SJCRH30 (cell line): ENCODE measurements around the gene HPGD. TPM values are rescaled to one million over a fixed set of nuclear protein-coding genes. Genes with fewer than 3 reads are reported as not detected.
"Not testable (repeated sequence)": the region's sequence is repeated elsewhere in the genome, so short reads cannot be mapped to it uniquely, and the experiment has no call there.

Experiments used
- DNase-seq, 2 experiments: peaks; one replicate each; pipeline ENCODE4 v3.0.0-alpha.2; 2015 to 2020
- H3K27ac ChIP-seq: fragments of 250-450 bp; sonication (Bioruptor Pico); 2 replicates; pipeline ENCODE4 v1.5.1; 2020; ENCODE audit warnings: mild to moderate bottlenecking, moderate library complexity
- H3K27me3 ChIP-seq: fragments of 250-450 bp; sonication (Bioruptor Pico); 2 replicates; pipeline ENCODE4 v1.5.1; 2020; ENCODE audit warnings: mild to moderate bottlenecking, moderate library complexity
- H3K36me3 ChIP-seq: fragments of 250-450 bp; sonication (Bioruptor Pico); 2 replicates; pipeline ENCODE4 v1.5.1; 2020; ENCODE audit warnings: mild to moderate bottlenecking, moderate library complexity
- H3K4me1 ChIP-seq: fragments of 250-450 bp; sonication (Bioruptor Pico); 2 replicates; pipeline ENCODE4 v1.5.1; 2020; ENCODE audit warnings: mild to moderate bottlenecking, moderate library complexity
- H3K4me3 ChIP-seq: fragments of 250-450 bp; sonication (Bioruptor Pico); 2 replicates; pipeline ENCODE4 v1.5.1; 2020; ENCODE audit warnings: mild to moderate bottlenecking, moderate library complexity
- H3K9me3 ChIP-seq: fragments of 250-450 bp; sonication (Bioruptor Pico); replicated peaks from 2 replicates; pipeline ENCODE4 v1.5.1; 2020; ENCODE audit warnings: mild to moderate bottlenecking, moderate library complexity
- total RNA-seq: library from RNA; depleted of rRNA; stranded (reverse); fragments of >200 nt; shearing (Covaris generic); gene quantifications from 2 replicates; pipeline ENCODE4 v1.2.3, GENCODE V29; 2014

The HPGD gene
- total RNA-seq, 1 experiment from 2014 or later, result not detected

- H3K4me1 ChIP-seq, result no peaks in the 10 kb centered on the region
- H3K4me3 ChIP-seq, result no peak overlapping the region
- no peak overlapping the region for H3K27ac ChIP-seq
- no peak for DNase-seq
- no peaks in the 10 kb centered on the region for H3K27me3 ChIP-seq
- no peaks in the 10 kb centered on the region for H3K36me3 ChIP-seq
- no peaks in the 10 kb centered on the region for H3K9me3 ChIP-seq
Observed at GRCh38 chr4:174512745-174513144, 9.5 kb downstream of the HPGD start.

- Histone ChIP-seq H3K4me3 (no peak overlapping the region), H3K36me3 (no peaks in the 10 kb centered on the region), H3K4me1 (no peaks in the 10 kb centered on the region), H3K27me3 (no peaks in the 10 kb centered on the region), H3K9me3 (no peaks in the 10 kb centered on the region), H3K27ac (no peak overlapping the region)
- no peak for DNase-seq
Observed at GRCh38 chr4:174505892-174506291, 16.4 kb downstream of the HPGD start.

- no peak overlapping the region for H3K4me3 ChIP-seq
- H3K27me3 ChIP-seq, result no peaks in the 10 kb centered on the region
- H3K9me3 ChIP-seq, result no peaks in the 10 kb centered on the region
- DNase-seq, result no peak
- no peak overlapping the region for H3K27ac ChIP-seq
- H3K36me3 ChIP-seq, result no peaks in the 10 kb centered on the region
- H3K4me1 ChIP-seq, result no peaks in the 10 kb centered on the region
Observed at GRCh38 chr4:174505007-174505406, 17.3 kb downstream of the HPGD start.

- Histone ChIP-seq H3K9me3 (no peaks in the 10 kb centered on the region), H3K27ac (no peak overlapping the region), H3K4me1 (no peaks in the 10 kb centered on the region), H3K4me3 (no peak overlapping the region), H3K27me3 (no peaks in the 10 kb centered on the region), H3K36me3 (no peaks in the 10 kb centered on the region)
- no peak for DNase-seq
Observed at GRCh38 chr4:174503079-174503715, 19.1 kb downstream of the HPGD start.

GRCh38 chr4:174496631-174497432 is 25.5 kb downstream of the HPGD start:
- no peaks in the 10 kb centered on the region for H3K9me3 ChIP-seq
- H3K36me3 ChIP-seq, result no peaks in the 10 kb centered on the region
- no peak for DNase-seq
- H3K4me1 ChIP-seq, result no peaks in the 10 kb centered on the region
- H3K4me3 ChIP-seq, result no peak overlapping the region
- no peaks in the 10 kb centered on the region for H3K27me3 ChIP-seq
- H3K27ac ChIP-seq, result no peak overlapping the region

GRCh38 chr4:174495626-174496025 is 26.7 kb downstream of the HPGD start:
- no peak for DNase-seq
- no peaks in the 10 kb centered on the region for H3K36me3 ChIP-seq
- H3K9me3 ChIP-seq, result no peaks in the 10 kb centered on the region
- no peaks in the 10 kb centered on the region for H3K27me3 ChIP-seq
- H3K27ac ChIP-seq, result no peak overlapping the region
- H3K4me1 ChIP-seq, result no peaks in the 10 kb centered on the region
- H3K4me3 ChIP-seq, result no peak overlapping the region

GRCh38 chr4:174494726-174495125 is 27.6 kb downstream of the HPGD start:
- H3K36me3 ChIP-seq, result no peaks in the 10 kb centered on the region
- no peaks in the 10 kb centered on the region for H3K9me3 ChIP-seq
- no peak overlapping the region for H3K27ac ChIP-seq
- no peaks in the 10 kb centered on the region for H3K27me3 ChIP-seq
- H3K4me3 ChIP-seq, result no peak overlapping the region
- no peaks in the 10 kb centered on the region for H3K4me1 ChIP-seq
- no peak for DNase-seq

GRCh38 chr4:174494146-174494545 is 28.1 kb downstream of the HPGD start:
- H3K4me3 ChIP-seq, result no peak overlapping the region
- H3K27me3 ChIP-seq, result no peaks in the 10 kb centered on the region
- DNase-seq, result no peak
- no peaks in the 10 kb centered on the region for H3K9me3 ChIP-seq
- H3K4me1 ChIP-seq, result no peaks in the 10 kb centered on the region
- no peaks in the 10 kb centered on the region for H3K36me3 ChIP-seq
- no peak overlapping the region for H3K27ac ChIP-seq

- no peak for DNase-seq
- Histone ChIP-seq H3K27me3 (no peaks in the 10 kb centered on the region), H3K27ac (no peak overlapping the region)
Observed at GRCh38 chr4:174490451-174490961, 31.8 kb downstream of the HPGD start.

GRCh38 chr4:174488368-174488767 is 33.9 kb downstream of the HPGD start:
- H3K27me3 ChIP-seq, result not testable (repeated sequence)

More at GRCh38 chr4:174490451-174490961, 31.8 kb downstream of the HPGD start:
- Histone ChIP-seq H3K4me3 (no peak overlapping the region), H3K4me1 (no peaks in the 10 kb centered on the region), H3K9me3 (no peaks in the 10 kb centered on the region), H3K36me3 (no peaks in the 10 kb centered on the region)

GRCh38 chr4:174485025-174485424 is 37.3 kb downstream of the HPGD start:
- no peak for DNase-seq
- H3K27me3 ChIP-seq, result no peaks in the 10 kb centered on the region
- no peaks in the 10 kb centered on the region for H3K36me3 ChIP-seq
- H3K27ac ChIP-seq, result no peak overlapping the region
- no peaks in the 10 kb centered on the region for H3K4me1 ChIP-seq
- H3K4me3 ChIP-seq, result no peak overlapping the region
- no peaks in the 10 kb centered on the region for H3K9me3 ChIP-seq

More at GRCh38 chr4:174488368-174488767, 33.9 kb downstream of the HPGD start:
- not testable (repeated sequence) for H3K27ac ChIP-seq, H3K9me3 ChIP-seq, DNase-seq, H3K36me3 ChIP-seq, H3K4me1 ChIP-seq, H3K4me3 ChIP-seq

GRCh38 chr4:174483792-174484191 is 38.5 kb downstream of the HPGD start:
- no peak for DNase-seq
- H3K4me1 ChIP-seq, result no peaks in the 10 kb centered on the region
- no peaks in the 10 kb centered on the region for H3K27me3 ChIP-seq
- H3K36me3 ChIP-seq, result no peaks in the 10 kb centered on the region
- no peak overlapping the region for H3K27ac ChIP-seq
- H3K4me3 ChIP-seq, result no peak overlapping the region
- H3K9me3 ChIP-seq, result no peaks in the 10 kb centered on the region

- H3K27me3 ChIP-seq, result no peaks in the 10 kb centered on the region
- no peak for DNase-seq
- H3K4me3 ChIP-seq, result no peak overlapping the region
- no peaks in the 10 kb centered on the region for H3K9me3 ChIP-seq
- no peaks in the 10 kb centered on the region for H3K36me3 ChIP-seq
- no peak overlapping the region for H3K27ac ChIP-seq
- H3K4me1 ChIP-seq, result no peaks in the 10 kb centered on the region
Observed at GRCh38 chr4:174479140-174479539, 43.1 kb downstream of the HPGD start.

GRCh38 chr4:174475528-174475927 is 46.8 kb downstream of the HPGD start:
- Histone ChIP-seq H3K36me3 (no peaks in the 10 kb centered on the region), H3K9me3 (no peaks in the 10 kb centered on the region), H3K27ac (no peak overlapping the region), H3K27me3 (no peaks in the 10 kb centered on the region), H3K4me3 (no peak overlapping the region), H3K4me1 (no peaks in the 10 kb centered on the region)
- DNase-seq, result no peak

- Histone ChIP-seq H3K27ac (no peak overlapping the region), H3K4me1 (no peaks in the 10 kb centered on the region), H3K36me3 (no peaks in the 10 kb centered on the region), H3K4me3 (no peak overlapping the region), H3K9me3 (no peaks in the 10 kb centered on the region), H3K27me3 (no peaks in the 10 kb centered on the region)
- DNase-seq, result peak; percentile 4
Observed at GRCh38 chr4:174474457-174475075, 47.7 kb downstream of the HPGD start.
